Liver (tissue), 9 donors: ENCODE data around the gene ZC3H13. TPM values are rescaled to one million over a fixed set of nuclear protein-coding genes. Genes with fewer than 3 reads are reported as not detected.

Source experiments
- DNase-seq: peaks from one replicate; pipeline ENCODE4 v3.0.0-alpha.2; 2017; ENCODE audit warnings: low spot score
- H3K27ac ChIP-seq, 2 donors: one replicate each; pipeline ENCODE4 v1.7.0; 2013; ENCODE audit warnings: inconsistent platforms in 2 of 2, low read length in 2 of 2, control low read depth in 1 of 2, low read depth in 1 of 2, mild to moderate bottlenecking in 1 of 2
- H3K27me3 ChIP-seq, 4 donors: one replicate each; pipeline versions ENCODE4 v1.6.1 to v1.7.0; 2013; ENCODE audit warnings: low read length in 3 of 4, inconsistent platforms in 1 of 4, mild to moderate bottlenecking in 1 of 4, moderate library complexity in 1 of 4; ENCODE audit not compliant: control insufficient read depth in 4 of 4, insufficient read depth in 4 of 4
- H3K36me3 ChIP-seq, 4 donors: one replicate each; pipeline versions ENCODE4 v1.6.1 to v1.7.0; 2013; ENCODE audit warnings: low read length in 3 of 4, mild to moderate bottlenecking in 3 of 4, low read depth in 1 of 4, moderate library complexity in 1 of 4; ENCODE audit not compliant: control insufficient read depth in 4 of 4, insufficient read depth in 3 of 4
- H3K4me1 ChIP-seq, 4 donors: one replicate each; pipeline versions ENCODE4 v1.6.1 to v1.7.0; 2013; ENCODE audit warnings: low read length in 3 of 4, mild to moderate bottlenecking in 3 of 4, moderate library complexity in 1 of 4; ENCODE audit not compliant: control insufficient read depth in 4 of 4, insufficient read depth in 4 of 4
- H3K4me3 ChIP-seq, 3 donors: one replicate each; pipeline versions ENCODE4 v1.6.1 to v1.7.0; 2013; ENCODE audit warnings: low read length in 3 of 3, control low read depth in 1 of 3, low read depth in 1 of 3, mild to moderate bottlenecking in 1 of 3
- H3K9ac ChIP-seq, 2 donors: one replicate each; pipeline ENCODE4 v1.7.0; 2013; ENCODE audit warnings: low read length in 2 of 2, mild to moderate bottlenecking in 2 of 2, moderate library complexity in 2 of 2, control low read depth in 1 of 2, low read depth in 1 of 2
- H3K9me3 ChIP-seq, 4 donors: one replicate each; pipeline versions ENCODE4 v1.6.1 to v1.7.0; 2013; ENCODE audit warnings: low read length in 3 of 4; ENCODE audit not compliant: control insufficient read depth in 4 of 4
- CTCF ChIP-seq: fragments of 150-350 bp; IDR thresholded peaks from 2 replicates; pipeline ENCODE4 v1.5.1; 2017; ENCODE audit warnings: improper control_type of control experiment, low read depth, low read length; ENCODE audit not compliant: missing input control
- EGR1 ChIP-seq, 2 donors: IDR thresholded peaks; 2 replicates each; pipeline ENCODE4 v1.6.1; 2016 to 2018; ENCODE audit warnings: antibody characterized with exemption in 2 of 2, low read depth in 2 of 2
- FOXA1 ChIP-seq: IDR thresholded peaks from 2 replicates; pipeline ENCODE4 v1.6.1; 2016; ENCODE audit warnings: antibody characterized with exemption
- FOXA2 ChIP-seq: IDR thresholded peaks from 2 replicates; pipeline ENCODE4 v1.6.1; 2016; ENCODE audit warnings: antibody characterized with exemption
- GABPA ChIP-seq, 2 donors: IDR thresholded peaks in 1 of 2; conservative IDR thresholded peaks in 1 of 2; 2 replicates each; pipeline ENCODE4 v1.6.1; 2016; ENCODE audit warnings: antibody characterized with exemption in 2 of 2, mild to moderate bottlenecking in 1 of 2, moderate library complexity in 1 of 2
- HNF4G ChIP-seq: IDR thresholded peaks from 2 replicates; pipeline ENCODE4 v1.6.1; 2016; ENCODE audit warnings: antibody characterized with exemption
- JUND ChIP-seq, 2 donors: IDR thresholded peaks; 2 replicates each; pipeline ENCODE4 v1.6.1; 2016; ENCODE audit warnings: antibody characterized with exemption in 2 of 2
- NR2F2 ChIP-seq: IDR thresholded peaks from 2 replicates; pipeline ENCODE4 v1.6.1; 2016; ENCODE audit warnings: antibody characterized with exemption
- REST ChIP-seq: IDR thresholded peaks from 2 replicates; pipeline ENCODE4 v1.6.1; 2016; ENCODE audit warnings: antibody characterized with exemption, mild to moderate bottlenecking
- RXRA ChIP-seq, 2 donors: IDR thresholded peaks; 2 replicates each; pipeline ENCODE4 v1.6.1; 2017 to 2018; ENCODE audit warnings: antibody characterized with exemption in 2 of 2, mild to moderate bottlenecking in 1 of 2
- SP1 ChIP-seq: IDR thresholded peaks from 2 replicates; pipeline ENCODE4 v1.6.1; 2018; ENCODE audit warnings: antibody characterized with exemption, mild to moderate bottlenecking
- TAF1 ChIP-seq: conservative IDR thresholded peaks from 2 replicates; pipeline ENCODE4 v1.6.1; 2016; ENCODE audit warnings: antibody characterized with exemption, mild to moderate bottlenecking
- YY1 ChIP-seq: IDR thresholded peaks from 2 replicates; pipeline ENCODE4 v1.6.1; 2016; ENCODE audit warnings: antibody characterized with exemption, mild to moderate bottlenecking
- ZBTB33 ChIP-seq: IDR thresholded peaks from 2 replicates; pipeline ENCODE4 v1.6.1; 2016; ENCODE audit warnings: antibody characterized with exemption
- WGBS: extraction: QIAGEN DNeasy Blood & Tissue Kit; methylation state at CpG from one replicate; pipeline ENCODE4 v1.1.7; 2013; 5-methylcytosine and 5-hydroxymethylcytosine counted together
- polyA plus RNA-seq, 2 donors: library from polyadenylated mRNA; stranded (reverse) in 1 of 2; unstranded in 1 of 2; fragments of 200-250 nt in 1 of 2; fragments of >200 nt in 1 of 2; fragmentation: Nextera tagmentation in 1 of 2; extraction: Ambion mirVana in 1 of 2; gene quantifications; one replicate each; pipeline versions ENCODE4 v1.2.1 to v1.2.3, GENCODE V29; 2013 to 2015
- total RNA-seq, 2 donors: library from RNA; depleted of rRNA; stranded (reverse); fragments of >200 nt; gene quantifications; one replicate each; pipeline ENCODE4 v1.2.3, GENCODE V29; 2014
- donor health status: healthy.
- donor health status: healthy.
- donor health status: healthy.
- donor health status: healthy.
- donor health status: healthy.

Gene ZC3H13
- total and polyA plus RNA-seq, 4 donors: 10.0 to 62.1 (median 28.9) TPM

GRCh38 chr13:46025157-46025556, 27.4 kb downstream of the ZC3H13 start:
- Histone ChIP-seq H3K36me3 (peaks cover 0 to 23% (median 16%) of the 10 kb centered on the region in 4 donors), H3K9me3 (peaks cover 0 to 2% (median 0%) of the 10 kb centered on the region in 4 donors), H3K9ac (no peak overlapping the region), H3K27ac (no peak overlapping the region), H3K4me1 (no peaks in the 10 kb centered on the region), H3K4me3 (no peak overlapping the region), H3K27me3 (no peaks in the 10 kb centered on the region)
- no peak for TF ChIP-seq JUND (IDR thresholded peaks at IDR 0.05)
- no peak for TF ChIP-seq RXRA (IDR thresholded peaks at IDR 0.05)
- TF ChIP-seq SP1: no peak
- TF ChIP-seq GABPA (IDR thresholded peaks at IDR 0.05 in 1 of 2, conservative IDR thresholded peaks at IDR 0.05 in 1 of 2): no peak
- TF ChIP-seq CTCF: no peak
- no peak for TF ChIP-seq ZBTB33
- TF ChIP-seq FOXA2: no peak
- TF ChIP-seq REST: no peak
- TF ChIP-seq TAF1: no peak
- TF ChIP-seq YY1: no peak
- no peak for TF ChIP-seq NR2F2
- no peak for TF ChIP-seq HNF4G
- 98% methylated on average over 4 of the region's 4 CpGs for WGBS
- DNase-seq: no peak

GRCh38 chr13:46022481-46022880, 30.1 kb downstream of the ZC3H13 start:
- WGBS: 97% methylated on average over 2 of the region's 2 CpGs
- no peaks in the 10 kb centered on the region for H3K27me3 ChIP-seq

More at GRCh38 chr13:46022481-46022880, 30.1 kb downstream of the ZC3H13 start:
- Histone ChIP-seq H3K27ac (no peak overlapping the region), H3K9ac (no peak overlapping the region), H3K4me1 (no peaks in the 10 kb centered on the region), H3K36me3 (peaks cover 2 to 44% (median 37%) of the 10 kb centered on the region in 4 donors), H3K4me3 (no peak overlapping the region), H3K9me3 (no peaks in the 10 kb centered on the region)
- DNase-seq: no peak
- TF ChIP-seq FOXA1: no peak
- no peak for TF ChIP-seq ZBTB33
- no peak for TF ChIP-seq FOXA2
- no peak for TF ChIP-seq CTCF
- TF ChIP-seq EGR1 (IDR thresholded peaks at IDR 0.05; ENCODE audit: low read depth in 2 of 2): no peak
